ENCODE measurements around the gene PIGQ. TPM values are rescaled to one million over a fixed set of nuclear protein-coding genes. Genes with fewer than 3 reads are reported as not detected.

The PIGQ gene
- total RNA-seq, 2 donors from 2014 or later = 25.6 to 32.4 TPM

- ATAC-seq (no peak), DNase-seq (no peak)
- Mint-ChIP-seq H3K36me3 (ENCODE audit: low read depth) (no peaks in the 10 kb centered on the region), H3K27me3 (no peaks in the 10 kb centered on the region), H3K4me3 (no peak overlapping the region), H3K4me1 (peaks cover 2% of the 10 kb centered on the region), H3K27ac (no peak overlapping the region)
- no peaks in the 10 kb centered on the region for H3K9me3 ChIP-seq (ENCODE audit: control insufficient read depth, low read length, poor library complexity, severe bottlenecking)
Observed at GRCh38 chr16:626787-627453, 57.2 kb downstream of the PIGQ start.

- H3K9me3 ChIP-seq (ENCODE audit: control insufficient read depth, low read length, poor library complexity, severe bottlenecking) = no peaks in the 10 kb centered on the region
- Mint-ChIP-seq H3K36me3 (ENCODE audit: low read depth) (no peaks in the 10 kb centered on the region), H3K27ac (no peak overlapping the region), H3K4me1 (peaks cover 2% of the 10 kb centered on the region), H3K4me3 (no peak overlapping the region), H3K27me3 (no peaks in the 10 kb centered on the region)
- DNase-seq = no peak
- no peak for ATAC-seq
Observed at GRCh38 chr16:627454-628239, 57.9 kb downstream of the PIGQ start.

- no peak for ATAC-seq
- H3K27me3 Mint-ChIP-seq = no peaks in the 10 kb centered on the region
- H3K9me3 ChIP-seq (ENCODE audit: control insufficient read depth, low read length, poor library complexity, severe bottlenecking) = no peaks in the 10 kb centered on the region
- no peak for DNase-seq
- no peaks in the 10 kb centered on the region for H3K36me3 Mint-ChIP-seq (ENCODE audit: low read depth)
- H3K4me3 Mint-ChIP-seq = no peak overlapping the region
- H3K27ac Mint-ChIP-seq = peak overlapping the region; percentile 34
- peaks cover 2% of the 10 kb centered on the region for H3K4me1 Mint-ChIP-seq
Observed at GRCh38 chr16:628321-629061, 58.7 kb downstream of the PIGQ start.

GRCh38 chr16:629185-629832 lies 59.5 kb downstream of the PIGQ start:
- Mint-ChIP-seq H3K4me3 (no peak overlapping the region), H3K4me1 (peaks cover 2% of the 10 kb centered on the region), H3K27ac (peak overlapping the region; percentile 34), H3K36me3 (ENCODE audit: low read depth) (no peaks in the 10 kb centered on the region), H3K27me3 (no peaks in the 10 kb centered on the region)
- ATAC-seq = no peak
- H3K9me3 ChIP-seq (ENCODE audit: control insufficient read depth, low read length, poor library complexity, severe bottlenecking) = no peaks in the 10 kb centered on the region
- DNase-seq = no peak

- no peak overlapping the region for H3K27ac Mint-ChIP-seq
- ATAC-seq (no peak), DNase-seq (no peak)
- no peaks in the 10 kb centered on the region for H3K9me3 ChIP-seq (ENCODE audit: control insufficient read depth, low read length, poor library complexity, severe bottlenecking)
- H3K4me1 Mint-ChIP-seq = peaks cover 3% of the 10 kb centered on the region
- no peaks in the 10 kb centered on the region for H3K36me3 Mint-ChIP-seq (ENCODE audit: low read depth)
- H3K27me3 Mint-ChIP-seq = no peaks in the 10 kb centered on the region
- no peak overlapping the region for H3K4me3 Mint-ChIP-seq
Observed at GRCh38 chr16:629833-630248, 60.1 kb downstream of the PIGQ start.

- Mint-ChIP-seq H3K4me1 (peaks cover 4% of the 10 kb centered on the region), H3K27me3 (no peaks in the 10 kb centered on the region), H3K36me3 (ENCODE audit: low read depth) (no peaks in the 10 kb centered on the region), H3K27ac (no peak overlapping the region), H3K4me3 (no peak overlapping the region)
- DNase-seq (no peak), ATAC-seq (no peak)
- no peaks in the 10 kb centered on the region for H3K9me3 ChIP-seq (ENCODE audit: control insufficient read depth, low read length, poor library complexity, severe bottlenecking)
Observed at GRCh38 chr16:630249-630814, 60.6 kb downstream of the PIGQ start.

- peak within 1 kb of the TSS; percentile 36 for H3K4me3 Mint-ChIP-seq
- DNase-seq = no peak
- no peaks in the 10 kb centered on the region for H3K9me3 ChIP-seq (ENCODE audit: control insufficient read depth, low read length, poor library complexity, severe bottlenecking)
- no peak for ATAC-seq
- no peaks in the 10 kb centered on the region for H3K36me3 Mint-ChIP-seq (ENCODE audit: low read depth)
- no peaks in the 10 kb centered on the region for H3K27me3 Mint-ChIP-seq
- no peak within 1 kb of the TSS for H3K27ac Mint-ChIP-seq
- H3K4me1 Mint-ChIP-seq = peaks cover 4% of the 10 kb centered on the region
Observed at GRCh38 chr16:630815-631405, 61.1 kb downstream of the PIGQ start, which contains the start of gene WFIKKN1. TSS of gene WFIKKN1 (plus strand) at chr16:630985. CDS start at chr16:631254, 269 bp downstream.

- ATAC-seq (no peak), DNase-seq (no peak)
- H3K9me3 ChIP-seq (ENCODE audit: control insufficient read depth, low read length, poor library complexity, severe bottlenecking) = no peaks in the 10 kb centered on the region
- no peak overlapping the region for H3K27ac Mint-ChIP-seq
- peaks cover 2% of the 10 kb centered on the region for H3K36me3 Mint-ChIP-seq (ENCODE audit: low read depth)
- H3K4me3 Mint-ChIP-seq = no peak overlapping the region
- H3K4me1 Mint-ChIP-seq = peaks cover 9% of the 10 kb centered on the region
- H3K27me3 Mint-ChIP-seq = peaks cover 6% of the 10 kb centered on the region
Observed at GRCh38 chr16:631808-632358, 62.1 kb downstream of the PIGQ start.

- no peak for DNase-seq
Observed at GRCh38 chr16:632486-633335, 62.9 kb downstream of the PIGQ start.

GRCh38 chr16:633336-634050 lies 63.7 kb downstream of the PIGQ start:
- Mint-ChIP-seq H3K4me1 (peaks cover 9% of the 10 kb centered on the region), H3K36me3 (ENCODE audit: low read depth) (peaks cover 2% of the 10 kb centered on the region), H3K4me3 (no peak overlapping the region), H3K27ac (no peak overlapping the region), H3K27me3 (peaks cover 7% of the 10 kb centered on the region)
- no peaks in the 10 kb centered on the region for H3K9me3 ChIP-seq (ENCODE audit: control insufficient read depth, low read length, poor library complexity, severe bottlenecking)
- DNase-seq = no peak
- no peak for ATAC-seq

More at GRCh38 chr16:632486-633335, 62.9 kb downstream of the PIGQ start:
- H3K4me1 Mint-ChIP-seq = peaks cover 9% of the 10 kb centered on the region
- H3K27me3 Mint-ChIP-seq = peaks cover 7% of the 10 kb centered on the region
- peaks cover 2% of the 10 kb centered on the region for H3K36me3 Mint-ChIP-seq (ENCODE audit: low read depth)
- no peaks in the 10 kb centered on the region for H3K9me3 ChIP-seq (ENCODE audit: control insufficient read depth, low read length, poor library complexity, severe bottlenecking)
- ATAC-seq = no peak
- H3K4me3 Mint-ChIP-seq = no peak overlapping the region
- no peak overlapping the region for H3K27ac Mint-ChIP-seq

Data from T-helper 17 cell (primary cell).